ENCODE data around the gene SLC4A9.

The SLC4A9 gene

GRCh38 chr5:140413230-140413629, 53.2 kb downstream of the SLC4A9 start:
- Histone ChIP-seq H2BK5ac (ENCODE audit: low read length) (no peak overlapping the region), H3K79me2 (ENCODE audit: control insufficient read depth, insufficient read depth, low read length) (peaks cover 15% of the 10 kb centered on the region), H2BK120ac (ENCODE audit: low read depth, low read length) (no peak overlapping the region), H3K27me3 (ENCODE audit: insufficient read depth, low read length, poor library complexity) (no peaks in the 10 kb centered on the region), H4K5ac (ENCODE audit: low read length) (no peak overlapping the region), H3K18ac (ENCODE audit: low read length) (no peak overlapping the region), H3K56ac (ENCODE audit: low read length) (no peak overlapping the region), H4K8ac (ENCODE audit: low read depth, low read length) (no peak overlapping the region), H3K9ac (ENCODE audit: low read length) (no peak overlapping the region), H3K4ac (ENCODE audit: low read depth, low read length) (no peak overlapping the region), H3K23ac (ENCODE audit: low read length) (no peak overlapping the region), H3K4me3 (ENCODE audit: low read length) (no peak overlapping the region), H3K4me2 (ENCODE audit: low read length) (no peak overlapping the region), H2AK5ac (ENCODE audit: low read length) (no peak overlapping the region), H3K27ac (ENCODE audit: low read depth, low read length) (no peak overlapping the region), H2BK15ac (replicated peaks; ENCODE audit: low read depth) (no peak overlapping the region), H3K36me3 (ENCODE audit: control insufficient read depth, insufficient read depth, low read length) (no peaks in the 10 kb centered on the region), H3K4me1 (ENCODE audit: control insufficient read depth, low read depth, low read length) (no peaks in the 10 kb centered on the region), H3K79me1 (ENCODE audit: low read length) (no peaks in the 10 kb centered on the region)
- no peak for DNase-seq
- WGBS (ENCODE audit: extremely low coverage, insufficient coverage, low lambda C conversion rate), result no CpG with 5 or more reads among the region's 1 CpG

GRCh38 chr5:140417235-140417634, 57.2 kb downstream of the SLC4A9 start:
- no peak for DNase-seq
- Histone ChIP-seq H2BK15ac (replicated peaks; ENCODE audit: low read depth) (no peak overlapping the region), H3K4me2 (ENCODE audit: low read length) (no peak overlapping the region)

GRCh38 chr5:140418862-140419520, 59.0 kb downstream of the SLC4A9 start:
- DNase-seq, result no peak
- no peak overlapping the region for H2BK5ac ChIP-seq (ENCODE audit: low read length)
- no peak overlapping the region for H2BK120ac ChIP-seq (ENCODE audit: low read depth, low read length)
- no peaks in the 10 kb centered on the region for H3K4me1 ChIP-seq (ENCODE audit: control insufficient read depth, low read depth, low read length)
- no CpG with 5 or more reads among the region's 1 CpG for WGBS (ENCODE audit: extremely low coverage, insufficient coverage, low lambda C conversion rate)
- no peak overlapping the region for H3K9ac ChIP-seq (ENCODE audit: low read length)
- no peak overlapping the region for H3K4ac ChIP-seq (ENCODE audit: low read depth, low read length)
- no peaks in the 10 kb centered on the region for H3K36me3 ChIP-seq (ENCODE audit: control insufficient read depth, insufficient read depth, low read length)
- peaks cover 3% of the 10 kb centered on the region for H3K79me1 ChIP-seq (ENCODE audit: low read length)
- H3K23ac ChIP-seq (ENCODE audit: low read length), result no peak overlapping the region
- H4K8ac ChIP-seq (ENCODE audit: low read depth, low read length), result no peak overlapping the region
- H4K5ac ChIP-seq (ENCODE audit: low read length), result no peak overlapping the region
- H3K4me2 ChIP-seq (ENCODE audit: low read length), result no peak overlapping the region
- H3K79me2 ChIP-seq (ENCODE audit: control insufficient read depth, insufficient read depth, low read length), result peaks cover 37% of the 10 kb centered on the region
- H3K18ac ChIP-seq (ENCODE audit: low read length), result no peak overlapping the region
- no peaks in the 10 kb centered on the region for H3K27me3 ChIP-seq (ENCODE audit: insufficient read depth, low read length, poor library complexity)
- no peak overlapping the region for H3K4me3 ChIP-seq (ENCODE audit: low read length)
- no peak overlapping the region for H2BK15ac ChIP-seq (replicated peaks; ENCODE audit: low read depth)
- no peak overlapping the region for H2AK5ac ChIP-seq (ENCODE audit: low read length)
- H3K27ac ChIP-seq (ENCODE audit: low read depth, low read length), result no peak overlapping the region
- H3K56ac ChIP-seq (ENCODE audit: low read length), result no peak overlapping the region

More at GRCh38 chr5:140417235-140417634, 57.2 kb downstream of the SLC4A9 start:
- Histone ChIP-seq H3K79me1 (ENCODE audit: low read length) (no peaks in the 10 kb centered on the region), H3K79me2 (ENCODE audit: control insufficient read depth, insufficient read depth, low read length) (peaks cover 28% of the 10 kb centered on the region), H2AK5ac (ENCODE audit: low read length) (no peak overlapping the region), H3K27me3 (ENCODE audit: insufficient read depth, low read length, poor library complexity) (no peaks in the 10 kb centered on the region), H3K4me1 (ENCODE audit: control insufficient read depth, low read depth, low read length) (no peaks in the 10 kb centered on the region), H3K4ac (ENCODE audit: low read depth, low read length) (no peak overlapping the region), H3K18ac (ENCODE audit: low read length) (no peak overlapping the region), H3K4me3 (ENCODE audit: low read length) (no peak overlapping the region), H3K36me3 (ENCODE audit: control insufficient read depth, insufficient read depth, low read length) (no peaks in the 10 kb centered on the region), H3K56ac (ENCODE audit: low read length) (no peak overlapping the region), H2BK120ac (ENCODE audit: low read depth, low read length) (no peak overlapping the region), H4K5ac (ENCODE audit: low read length) (no peak overlapping the region), H3K23ac (ENCODE audit: low read length) (no peak overlapping the region), H3K27ac (ENCODE audit: low read depth, low read length) (no peak overlapping the region), H3K9ac (ENCODE audit: low read length) (no peak overlapping the region), H4K8ac (ENCODE audit: low read depth, low read length) (no peak overlapping the region), H2BK5ac (ENCODE audit: low read length) (no peak overlapping the region)
- WGBS (ENCODE audit: extremely low coverage, insufficient coverage, low lambda C conversion rate), result no CpG with 5 or more reads among the region's 2 CpGs

GRCh38 chr5:140420226-140420570, 60.2 kb downstream of the SLC4A9 start:
- Histone ChIP-seq H4K8ac (ENCODE audit: low read depth, low read length) (no peak overlapping the region), H3K4me2 (ENCODE audit: low read length) (no peak overlapping the region), H3K79me1 (ENCODE audit: low read length) (peaks cover 4% of the 10 kb centered on the region), H2BK120ac (ENCODE audit: low read depth, low read length) (no peak overlapping the region), H3K23ac (ENCODE audit: low read length) (no peak overlapping the region), H2AK5ac (ENCODE audit: low read length) (no peak overlapping the region), H3K4me1 (ENCODE audit: control insufficient read depth, low read depth, low read length) (no peaks in the 10 kb centered on the region), H3K18ac (ENCODE audit: low read length) (no peak overlapping the region), H3K56ac (ENCODE audit: low read length) (no peak overlapping the region), H3K4me3 (ENCODE audit: low read length) (no peak overlapping the region), H3K79me2 (ENCODE audit: control insufficient read depth, insufficient read depth, low read length) (peaks cover 39% of the 10 kb centered on the region), H2BK5ac (ENCODE audit: low read length) (no peak overlapping the region), H4K5ac (ENCODE audit: low read length) (no peak overlapping the region), H3K9ac (ENCODE audit: low read length) (no peak overlapping the region), H3K4ac (ENCODE audit: low read depth, low read length) (no peak overlapping the region), H3K27me3 (ENCODE audit: insufficient read depth, low read length, poor library complexity) (no peaks in the 10 kb centered on the region), H3K27ac (ENCODE audit: low read depth, low read length) (no peak overlapping the region), H2BK15ac (replicated peaks; ENCODE audit: low read depth) (no peak overlapping the region), H3K36me3 (ENCODE audit: control insufficient read depth, insufficient read depth, low read length) (no peaks in the 10 kb centered on the region)
- WGBS (ENCODE audit: extremely low coverage, insufficient coverage, low lambda C conversion rate), result no CpG with 5 or more reads among the region's 4 CpGs
- DNase-seq, result no peak

- Histone ChIP-seq H3K4ac (ENCODE audit: low read depth, low read length) (no peak overlapping the region), H2AK5ac (ENCODE audit: low read length) (no peak overlapping the region), H3K18ac (ENCODE audit: low read length) (no peak overlapping the region), H3K36me3 (ENCODE audit: control insufficient read depth, insufficient read depth, low read length) (no peaks in the 10 kb centered on the region), H3K56ac (ENCODE audit: low read length) (no peak overlapping the region), H2BK120ac (ENCODE audit: low read depth, low read length) (no peak overlapping the region), H3K23ac (ENCODE audit: low read length) (no peak overlapping the region), H4K5ac (ENCODE audit: low read length) (no peak overlapping the region), H4K8ac (ENCODE audit: low read depth, low read length) (no peak overlapping the region), H3K4me2 (ENCODE audit: low read length) (no peak overlapping the region), H3K4me3 (ENCODE audit: low read length) (no peak overlapping the region), H2BK5ac (ENCODE audit: low read length) (no peak overlapping the region), H3K79me1 (ENCODE audit: low read length) (peaks cover 4% of the 10 kb centered on the region), H3K4me1 (ENCODE audit: control insufficient read depth, low read depth, low read length) (no peaks in the 10 kb centered on the region), H2BK15ac (replicated peaks; ENCODE audit: low read depth) (no peak overlapping the region), H3K9ac (ENCODE audit: low read length) (no peak overlapping the region), H3K27me3 (ENCODE audit: insufficient read depth, low read length, poor library complexity) (no peaks in the 10 kb centered on the region), H3K27ac (ENCODE audit: low read depth, low read length) (no peak overlapping the region), H3K79me2 (ENCODE audit: control insufficient read depth, insufficient read depth, low read length) (peaks cover 41% of the 10 kb centered on the region)
- WGBS (ENCODE audit: extremely low coverage, insufficient coverage, low lambda C conversion rate), result no CpG with 5 or more reads among the region's 5 CpGs
- no peak for DNase-seq
Observed at GRCh38 chr5:140420665-140421361, 60.8 kb downstream of the SLC4A9 start.

Measured in mesendoderm (in vitro differentiated cells).